Measurements from ENCODE around the gene AADAC. TPM values are rescaled to one million over a fixed set of nuclear protein-coding genes. Genes with fewer than 3 reads are reported as not detected.

AADAC gene
- total and polyA plus RNA-seq, 7 donors = not detected

DNA sequence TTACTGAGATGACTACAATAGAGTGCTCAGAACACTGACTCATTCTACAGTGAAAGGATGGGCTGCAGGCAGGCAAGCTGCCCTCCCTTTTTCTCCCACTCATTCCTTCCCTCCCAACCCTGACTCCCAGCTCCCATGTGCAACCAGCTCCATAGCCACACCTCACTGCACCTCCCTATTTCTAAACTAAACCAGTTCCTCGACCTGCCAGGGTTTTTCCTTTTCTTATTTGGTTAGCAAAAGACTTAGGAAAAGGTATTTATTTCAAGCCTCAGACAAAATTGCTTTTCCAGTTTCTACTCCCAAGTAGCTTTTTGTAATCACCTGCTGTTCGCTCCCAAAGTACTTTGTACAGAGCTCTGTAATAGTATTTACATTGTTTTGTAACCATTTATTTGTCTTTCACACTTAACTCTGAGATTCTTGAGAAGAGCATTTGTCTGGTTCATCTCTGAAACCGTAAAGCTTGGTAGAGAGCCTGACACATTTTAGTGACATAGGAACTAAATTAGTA lies 2.2 kb downstream of the AADAC start:
- Histone ChIP-seq H3K36me3 (no peaks in the 10 kb centered on the region), H3K9me3 (no peaks in the 10 kb centered on the region), H3K4me3 (no peak overlapping the region), H3K4me1 (peaks cover 0 to 12% (median 4%) of the 10 kb centered on the region in 4 donors), H3K27ac (no peak overlapping the region), H3K27me3 (no peaks in the 10 kb centered on the region)
- TF ChIP-seq POLR2AphosphoS5 (IDR thresholded peaks at IDR 0.05) (no peak), EP300 (IDR thresholded peaks at IDR 0.05) (no peak), POLR2A (IDR thresholded peaks at IDR 0.05) (no peak)
- TF ChIP-seq, protein P1, sequence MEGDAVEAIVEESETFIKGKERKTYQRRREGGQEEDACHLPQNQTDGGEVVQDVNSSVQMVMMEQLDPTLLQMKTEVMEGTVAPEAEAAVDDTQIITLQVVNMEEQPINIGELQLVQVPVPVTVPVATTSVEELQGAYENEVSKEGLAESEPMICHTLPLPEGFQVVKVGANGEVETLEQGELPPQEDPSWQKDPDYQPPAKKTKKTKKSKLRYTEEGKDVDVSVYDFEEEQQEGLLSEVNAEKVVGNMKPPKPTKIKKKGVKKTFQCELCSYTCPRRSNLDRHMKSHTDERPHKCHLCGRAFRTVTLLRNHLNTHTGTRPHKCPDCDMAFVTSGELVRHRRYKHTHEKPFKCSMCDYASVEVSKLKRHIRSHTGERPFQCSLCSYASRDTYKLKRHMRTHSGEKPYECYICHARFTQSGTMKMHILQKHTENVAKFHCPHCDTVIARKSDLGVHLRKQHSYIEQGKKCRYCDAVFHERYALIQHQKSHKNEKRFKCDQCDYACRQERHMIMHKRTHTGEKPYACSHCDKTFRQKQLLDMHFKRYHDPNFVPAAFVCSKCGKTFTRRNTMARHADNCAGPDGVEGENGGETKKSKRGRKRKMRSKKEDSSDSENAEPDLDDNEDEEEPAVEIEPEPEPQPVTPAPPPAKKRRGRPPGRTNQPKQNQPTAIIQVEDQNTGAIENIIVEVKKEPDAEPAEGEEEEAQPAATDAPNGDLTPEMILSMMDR (IDR thresholded peaks at IDR 0.05) = no peak
- intact Hi-C loops (cut with DNase I) = no loop called here
- 10 to 50% methylated on average over 3 of the region's 3 CpGs for WGBS, 2 donors
- DNase-seq = no peak

- intact Hi-C loops (cut with DNase I) = no loop called here
- H3K4me1 ChIP-seq = peaks cover 0 to 12% (median 4%) of the 10 kb centered on the region in 4 donors
- 88 to 90% methylated on average over 5 of the region's 5 CpGs for WGBS, 2 donors
- H3K36me3 ChIP-seq = no peaks in the 10 kb centered on the region
- no peaks in the 10 kb centered on the region for H3K9me3 ChIP-seq
- H3K4me3 ChIP-seq = no peak overlapping the region
- no peak overlapping the region for H3K27ac ChIP-seq
- TF ChIP-seq, protein P1 (IDR thresholded peaks at IDR 0.05) = no peak
- TF ChIP-seq EP300 (IDR thresholded peaks at IDR 0.05) = no peak
- TF ChIP-seq POLR2AphosphoS5 (IDR thresholded peaks at IDR 0.05) = no peak
- no peak for TF ChIP-seq POLR2A (IDR thresholded peaks at IDR 0.05)
- DNase-seq = no peak
- H3K27me3 ChIP-seq = no peaks in the 10 kb centered on the region
Measured at GRCh38 chr3:151817473-151817872, 3.6 kb downstream of the AADAC start.

DNA sequence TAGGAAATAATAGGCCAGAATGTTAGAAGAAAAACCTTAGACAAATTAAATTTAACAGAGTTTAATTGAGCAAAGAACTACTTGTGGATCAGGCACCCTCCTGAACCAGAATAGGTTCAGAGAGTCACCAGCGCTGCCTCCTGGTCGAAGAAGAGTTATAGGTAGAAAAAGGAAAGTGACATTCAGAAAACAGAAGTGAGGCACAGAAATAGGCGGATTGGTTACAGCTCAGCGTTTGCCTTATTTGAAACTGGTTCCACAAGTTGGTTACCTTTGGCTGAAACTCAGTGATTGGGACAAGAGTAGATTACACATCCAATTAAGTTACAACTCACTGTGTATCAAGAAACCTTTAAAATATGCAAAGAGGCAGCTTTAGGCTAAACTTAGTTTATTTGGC lies 4.4 kb downstream of the AADAC start:
- no peaks in the 10 kb centered on the region for H3K36me3 ChIP-seq
- H3K27ac ChIP-seq = no peak overlapping the region
- TF ChIP-seq EP300 (IDR thresholded peaks at IDR 0.05) = no peak
- TF ChIP-seq POLR2A (IDR thresholded peaks at IDR 0.05) = no peak
- no peak for TF ChIP-seq POLR2AphosphoS5 (IDR thresholded peaks at IDR 0.05)
- TF ChIP-seq, protein P1 (IDR thresholded peaks at IDR 0.05) = no peak
- WGBS, 2 donors = 71 to 85% methylated on average over 4 of the region's 4 CpGs
- H3K9me3 ChIP-seq = no peaks in the 10 kb centered on the region
- no peak overlapping the region for H3K4me3 ChIP-seq
- intact Hi-C loops (cut with DNase I) = no loop called here
- DNase-seq = no peak
- H3K27me3 ChIP-seq = no peaks in the 10 kb centered on the region
- peaks cover 0 to 12% (median 4%) of the 10 kb centered on the region in 4 donors for H3K4me1 ChIP-seq

- WGBS, 2 donors = 91 to 92% methylated on average over 4 of the region's 4 CpGs
- no peak for DNase-seq
- peaks cover 0 to 12% (median 4%) of the 10 kb centered on the region in 4 donors for H3K4me1 ChIP-seq
- no peaks in the 10 kb centered on the region for H3K9me3 ChIP-seq
- intact Hi-C loops (cut with DNase I) = no loop called here
- TF ChIP-seq, protein P1 (IDR thresholded peaks at IDR 0.05) = no peak
- TF ChIP-seq POLR2A (IDR thresholded peaks at IDR 0.05) = no peak
- no peak for TF ChIP-seq EP300 (IDR thresholded peaks at IDR 0.05)
- no peak for TF ChIP-seq POLR2AphosphoS5 (IDR thresholded peaks at IDR 0.05)
- H3K27me3 ChIP-seq = no peaks in the 10 kb centered on the region
- H3K36me3 ChIP-seq = no peaks in the 10 kb centered on the region
- H3K27ac ChIP-seq = no peak overlapping the region
- no peak overlapping the region for H3K4me3 ChIP-seq
Measured at GRCh38 chr3:151819910-151820309, 6.0 kb downstream of the AADAC start.

GRCh38 chr3:151827816-151828215 lies 13.9 kb downstream of the AADAC start:
- 91 to 92% methylated on average over 3 of the region's 3 CpGs for WGBS, 2 donors

More at GRCh38 chr3:151827816-151828215, 13.9 kb downstream of the AADAC start:
- no peak for DNase-seq
- Histone ChIP-seq H3K36me3 (no peaks in the 10 kb centered on the region), H3K27me3 (no peaks in the 10 kb centered on the region), H3K4me1 (no peaks in the 10 kb centered on the region), H3K4me3 (no peak overlapping the region), H3K9me3 (peaks cover 0 to 6% (median 0%) of the 10 kb centered on the region in 4 donors), H3K27ac (no peak overlapping the region)
- intact Hi-C loops (cut with DNase I) = no loop called here
- TF ChIP-seq, protein P1 (IDR thresholded peaks at IDR 0.05) = no peak
- no peak for TF ChIP-seq EP300 (IDR thresholded peaks at IDR 0.05)
- no peak for TF ChIP-seq POLR2AphosphoS5 (IDR thresholded peaks at IDR 0.05)
- no peak for TF ChIP-seq POLR2A (IDR thresholded peaks at IDR 0.05)
